DOHH2 (cell line): Measurements from ENCODE around the gene SLC30A10.

Source experiments
- CTCF ChIP-seq: fragments of 200-600 bp; sonication (generic); IDR thresholded peaks from one replicate; pipeline ENCODE4 v1.5.1; 2014; ENCODE audit warnings: antibody characterized with exemption, mild to moderate bottlenecking, low read depth, low read length; ENCODE audit not compliant: poor library complexity, severe bottlenecking
- EZH2phosphoT487 ChIP-seq: fragments of 200-600 bp; sonication (generic); IDR thresholded peaks from 2 replicates; pipeline ENCODE4 v1.6.1; 2017; ENCODE audit warnings: borderline replicate concordance, mild to moderate bottlenecking, antibody characterized with exemption, low read length, moderate library complexity, mixed read lengths

GRCh38 chr1:219917281-219917680, 11.1 kb downstream of the SLC30A10 start:
- TF ChIP-seq CTCF: no peak
- TF ChIP-seq EZH2phosphoT487: no peak
